ENCODE measurements around the gene CDH6.

The CDH6 gene

GRCh38 chr5:31251032-31251431 is 57.5 kb downstream of the CDH6 start:
- Mint-ChIP-seq H3K27ac (no peak overlapping the region), H3K4me3 (no peak overlapping the region)

GRCh38 chr5:31255041-31255440 is 61.6 kb downstream of the CDH6 start:
- Mint-ChIP-seq H3K36me3 (ENCODE audit: low read depth) (no peaks in the 10 kb centered on the region), H3K27me3 (ENCODE audit: low read depth) (no peaks in the 10 kb centered on the region), H3K4me3 (no peak overlapping the region), H3K9me3 (peaks cover 9% of the 10 kb centered on the region), H3K4me1 (ENCODE audit: low read depth) (no peaks in the 10 kb centered on the region), H3K27ac (no peak overlapping the region)

More at GRCh38 chr5:31251032-31251431, 57.5 kb downstream of the CDH6 start:
- no peaks in the 10 kb centered on the region for H3K4me1 Mint-ChIP-seq (ENCODE audit: low read depth)
- H3K27me3 Mint-ChIP-seq (ENCODE audit: low read depth): no peaks in the 10 kb centered on the region
- peaks cover 9% of the 10 kb centered on the region for H3K9me3 Mint-ChIP-seq
- H3K36me3 Mint-ChIP-seq (ENCODE audit: low read depth): no peaks in the 10 kb centered on the region

GRCh38 chr5:31268256-31268655 is 74.8 kb downstream of the CDH6 start:
- Mint-ChIP-seq H3K9me3 (no peaks in the 10 kb centered on the region), H3K4me3 (no peak overlapping the region), H3K36me3 (ENCODE audit: low read depth) (no peaks in the 10 kb centered on the region), H3K27ac (no peak overlapping the region), H3K4me1 (ENCODE audit: low read depth) (no peaks in the 10 kb centered on the region), H3K27me3 (ENCODE audit: low read depth) (no peaks in the 10 kb centered on the region)

GRCh38 chr5:31268686-31269085 is 75.2 kb downstream of the CDH6 start:
- H3K36me3 Mint-ChIP-seq (ENCODE audit: low read depth): no peaks in the 10 kb centered on the region
- no peak overlapping the region for H3K4me3 Mint-ChIP-seq
- H3K27me3 Mint-ChIP-seq (ENCODE audit: low read depth): no peaks in the 10 kb centered on the region
- no peaks in the 10 kb centered on the region for H3K4me1 Mint-ChIP-seq (ENCODE audit: low read depth)
- H3K9me3 Mint-ChIP-seq: no peaks in the 10 kb centered on the region
- H3K27ac Mint-ChIP-seq: no peak overlapping the region

GRCh38 chr5:31269259-31269658 is 75.8 kb downstream of the CDH6 start:
- H3K4me3 Mint-ChIP-seq: no peak overlapping the region
- H3K27me3 Mint-ChIP-seq (ENCODE audit: low read depth): no peaks in the 10 kb centered on the region
- no peaks in the 10 kb centered on the region for H3K4me1 Mint-ChIP-seq (ENCODE audit: low read depth)
- no peak overlapping the region for H3K27ac Mint-ChIP-seq
- no peaks in the 10 kb centered on the region for H3K36me3 Mint-ChIP-seq (ENCODE audit: low read depth)
- no peaks in the 10 kb centered on the region for H3K9me3 Mint-ChIP-seq

- no peaks in the 10 kb centered on the region for H3K4me1 Mint-ChIP-seq (ENCODE audit: low read depth)
- H3K27ac Mint-ChIP-seq: no peak overlapping the region
- no peak overlapping the region for H3K4me3 Mint-ChIP-seq
- no peaks in the 10 kb centered on the region for H3K36me3 Mint-ChIP-seq (ENCODE audit: low read depth)
- no peaks in the 10 kb centered on the region for H3K27me3 Mint-ChIP-seq (ENCODE audit: low read depth)
- H3K9me3 Mint-ChIP-seq: no peaks in the 10 kb centered on the region
These were observed 76.9 kb downstream of the CDH6 start for GRCh38 chr5:31270396-31270795.

GRCh38 chr5:31271567-31271966 is 78.1 kb downstream of the CDH6 start:
- H3K4me1 Mint-ChIP-seq (ENCODE audit: low read depth): no peaks in the 10 kb centered on the region
- H3K4me3 Mint-ChIP-seq: no peak overlapping the region
- H3K36me3 Mint-ChIP-seq (ENCODE audit: low read depth): no peaks in the 10 kb centered on the region
- no peak overlapping the region for H3K27ac Mint-ChIP-seq
- no peaks in the 10 kb centered on the region for H3K27me3 Mint-ChIP-seq (ENCODE audit: low read depth)
- H3K9me3 Mint-ChIP-seq: peaks cover 3% of the 10 kb centered on the region

- Mint-ChIP-seq H3K27ac (no peak overlapping the region), H3K36me3 (ENCODE audit: low read depth) (no peaks in the 10 kb centered on the region), H3K9me3 (peaks cover 3% of the 10 kb centered on the region), H3K4me1 (ENCODE audit: low read depth) (no peaks in the 10 kb centered on the region), H3K4me3 (no peak overlapping the region), H3K27me3 (ENCODE audit: low read depth) (no peaks in the 10 kb centered on the region)
These were observed 79.7 kb downstream of the CDH6 start for GRCh38 chr5:31273161-31273560.

GRCh38 chr5:31273631-31274378 is 80.3 kb downstream of the CDH6 start:
- peaks cover 3% of the 10 kb centered on the region for H3K9me3 Mint-ChIP-seq
- no peak overlapping the region for H3K27ac Mint-ChIP-seq
- no peaks in the 10 kb centered on the region for H3K27me3 Mint-ChIP-seq (ENCODE audit: low read depth)
- H3K4me3 Mint-ChIP-seq: no peak overlapping the region
- H3K4me1 Mint-ChIP-seq (ENCODE audit: low read depth): no peaks in the 10 kb centered on the region
- no peaks in the 10 kb centered on the region for H3K36me3 Mint-ChIP-seq (ENCODE audit: low read depth)

GRCh38 chr5:31280210-31280609 is 86.7 kb downstream of the CDH6 start:
- H3K27ac Mint-ChIP-seq: no peak overlapping the region
- H3K4me3 Mint-ChIP-seq: no peak overlapping the region
- peaks cover 3% of the 10 kb centered on the region for H3K9me3 Mint-ChIP-seq
- H3K27me3 Mint-ChIP-seq (ENCODE audit: low read depth): no peaks in the 10 kb centered on the region
- no peaks in the 10 kb centered on the region for H3K4me1 Mint-ChIP-seq (ENCODE audit: low read depth)
- no peaks in the 10 kb centered on the region for H3K36me3 Mint-ChIP-seq (ENCODE audit: low read depth)

GRCh38 chr5:31283326-31283725 is 89.8 kb downstream of the CDH6 start:
- no peak overlapping the region for H3K4me3 Mint-ChIP-seq
- H3K4me1 Mint-ChIP-seq (ENCODE audit: low read depth): no peaks in the 10 kb centered on the region
- no peak overlapping the region for H3K27ac Mint-ChIP-seq
- H3K36me3 Mint-ChIP-seq (ENCODE audit: low read depth): no peaks in the 10 kb centered on the region
- no peaks in the 10 kb centered on the region for H3K9me3 Mint-ChIP-seq
- no peaks in the 10 kb centered on the region for H3K27me3 Mint-ChIP-seq (ENCODE audit: low read depth)

- no peak overlapping the region for H3K27ac Mint-ChIP-seq
- H3K4me3 Mint-ChIP-seq: no peak overlapping the region
- H3K9me3 Mint-ChIP-seq: no peaks in the 10 kb centered on the region
- H3K4me1 Mint-ChIP-seq (ENCODE audit: low read depth): no peaks in the 10 kb centered on the region
- no peaks in the 10 kb centered on the region for H3K27me3 Mint-ChIP-seq (ENCODE audit: low read depth)
- H3K36me3 Mint-ChIP-seq (ENCODE audit: low read depth): no peaks in the 10 kb centered on the region
These were observed 91.5 kb downstream of the CDH6 start for GRCh38 chr5:31285025-31285424.

GRCh38 chr5:31287985-31288384 is 94.5 kb downstream of the CDH6 start:
- Mint-ChIP-seq H3K4me1 (ENCODE audit: low read depth) (no peaks in the 10 kb centered on the region), H3K27me3 (ENCODE audit: low read depth) (no peaks in the 10 kb centered on the region), H3K9me3 (no peaks in the 10 kb centered on the region), H3K36me3 (ENCODE audit: low read depth) (no peaks in the 10 kb centered on the region), H3K4me3 (no peak overlapping the region), H3K27ac (no peak overlapping the region)

GRCh38 chr5:31289429-31289828 is 95.9 kb downstream of the CDH6 start:
- Mint-ChIP-seq H3K4me3 (no peak overlapping the region), H3K27me3 (ENCODE audit: low read depth) (no peaks in the 10 kb centered on the region), H3K36me3 (ENCODE audit: low read depth) (no peaks in the 10 kb centered on the region), H3K27ac (no peak overlapping the region), H3K4me1 (ENCODE audit: low read depth) (no peaks in the 10 kb centered on the region), H3K9me3 (no peaks in the 10 kb centered on the region)

GRCh38 chr5:31291323-31291854 is 97.9 kb downstream of the CDH6 start:
- H3K27me3 Mint-ChIP-seq (ENCODE audit: low read depth): no peaks in the 10 kb centered on the region
- no peak overlapping the region for H3K4me3 Mint-ChIP-seq

More at GRCh38 chr5:31291323-31291854, 97.9 kb downstream of the CDH6 start:
- Mint-ChIP-seq H3K9me3 (no peaks in the 10 kb centered on the region), H3K27ac (no peak overlapping the region), H3K4me1 (ENCODE audit: low read depth) (no peaks in the 10 kb centered on the region), H3K36me3 (ENCODE audit: low read depth) (no peaks in the 10 kb centered on the region)
